MM.1S (cell line): ENCODE measurements around the gene AVP.

Experiments used
- DNase-seq: peaks from one replicate; pipeline ENCODE4 v3.0.0-alpha.2; 2015
- H2AFZ ChIP-seq: fragments of 300-600 bp; sonication (generic); 2 replicates; pipeline ENCODE4 v1.6.0; 2016; ENCODE audit warnings: antibody characterized with exemption, low read length
- H3F3A ChIP-seq: fragments of 300-600 bp; sonication (generic); 2 replicates; pipeline ENCODE4 v1.6.1; 2016; ENCODE audit warnings: mild to moderate bottlenecking, antibody characterized with exemption, low read length, moderate library complexity, mixed read lengths; ENCODE audit not compliant: insufficient read depth
- H3K27ac ChIP-seq: fragments of 300-600 bp; sonication (generic); 2 replicates; pipeline ENCODE4 v1.5.1; 2016; ENCODE audit warnings: mild to moderate bottlenecking, low read length
- H3K27me3 ChIP-seq: fragments of 300-600 bp; sonication (generic); replicated peaks from 2 replicates; pipeline ENCODE4 v1.6.0; 2016; ENCODE audit warnings: low read length; ENCODE audit not compliant: insufficient read depth
- H3K36me3 ChIP-seq: fragments of 300-600 bp; sonication (generic); replicated peaks from 2 replicates; pipeline ENCODE4 v1.6.1; 2016; ENCODE audit warnings: mild to moderate bottlenecking, low read length, mixed read lengths; ENCODE audit not compliant: insufficient read depth
- H3K4me1 ChIP-seq: fragments of 300-600 bp; sonication (generic); 2 replicates; pipeline ENCODE4 v1.6.1; 2016; ENCODE audit warnings: low read length, mixed read lengths
- H3K4me2 ChIP-seq: fragments of 300-600 bp; sonication (generic); 2 replicates; pipeline ENCODE4 v1.6.0; 2016; ENCODE audit warnings: low read depth, low read length
- H3K4me3 ChIP-seq: fragments of 300-600 bp; sonication (generic); 2 replicates; pipeline ENCODE4 v1.5.1; 2016; ENCODE audit warnings: low read length, mixed read lengths
- H3K79me2 ChIP-seq: fragments of 300-600 bp; sonication (generic); 2 replicates; pipeline ENCODE4 v1.6.1; 2016; ENCODE audit warnings: mixed run types, low read length, mixed read lengths
- H3K9ac ChIP-seq: fragments of 300-600 bp; sonication (generic); 2 replicates; pipeline ENCODE4 v1.6.1; 2016; ENCODE audit warnings: low read length, mixed read lengths
- H3K9me2 ChIP-seq: fragments of 300-600 bp; sonication (generic); replicated peaks from 2 replicates; pipeline ENCODE4 v1.6.1; 2016; ENCODE audit warnings: mild to moderate bottlenecking, low read length, mixed read lengths; ENCODE audit not compliant: insufficient read depth
- H3K9me3 ChIP-seq: fragments of 300-600 bp; sonication (generic); replicated peaks from 2 replicates; pipeline ENCODE4 v1.6.1; 2016; ENCODE audit warnings: mild to moderate bottlenecking, low read length, mixed read lengths; ENCODE audit not compliant: insufficient read depth
- H4K20me1 ChIP-seq: fragments of 300-600 bp; sonication (generic); 2 replicates; pipeline ENCODE4 v1.6.1; 2016; ENCODE audit warnings: mild to moderate bottlenecking, low read length, moderate library complexity, mixed read lengths; ENCODE audit not compliant: insufficient read depth
- CTCF ChIP-seq: fragments of 300-600 bp; sonication (generic); IDR thresholded peaks from 2 replicates; pipeline ENCODE4 v1.5.1; 2016; ENCODE audit warnings: antibody characterized with exemption, low read length, mixed read lengths
- EZH2 ChIP-seq: fragments of 300-600 bp; sonication (generic); optimal IDR thresholded peaks from 2 replicates; pipeline ENCODE3; 2017; ENCODE audit warnings: low read depth, mild to moderate bottlenecking, antibody characterized with exemption, low read length, mixed read lengths
- EZH2phosphoT487 ChIP-seq: fragments of 300-600 bp; sonication (generic); IDR thresholded peaks from 2 replicates; pipeline ENCODE4 v1.6.1; 2018; ENCODE audit warnings: antibody characterized with exemption, low read length

AVP gene

GRCh38 chr20:3130051-3130600 is 45.6 kb upstream of the AVP start:
- TF ChIP-seq EZH2phosphoT487: no peak
- no peak for TF ChIP-seq CTCF
- no peak for TF ChIP-seq EZH2
- Histone ChIP-seq H3F3A (no peaks in the 10 kb centered on the region), H3K79me2 (0 out of 2 replicates have a peak, but pooled peaks cover 5% of the 10 kb centered on the region), H2AFZ (no peak overlapping the region), H3K9ac (no peak overlapping the region), H3K36me3 (no peaks in the 10 kb centered on the region), H3K9me3 (no peaks in the 10 kb centered on the region), H3K4me2 (no peak overlapping the region), H3K27me3 (no peaks in the 10 kb centered on the region), H3K4me1 (no peaks in the 10 kb centered on the region), H3K27ac (no peak overlapping the region), H4K20me1 (no peaks in the 10 kb centered on the region), H3K4me3 (no peak overlapping the region), H3K9me2 (no peaks in the 10 kb centered on the region)
- DNase-seq: no peak

- Histone ChIP-seq H3K79me2 (0 out of 2 replicates have a peak, but pooled peaks cover 5% of the 10 kb centered on the region), H3K27ac (no peak overlapping the region), H3K4me3 (no peak overlapping the region), H4K20me1 (no peaks in the 10 kb centered on the region), H3F3A (no peaks in the 10 kb centered on the region), H3K4me1 (no peaks in the 10 kb centered on the region), H3K9me2 (no peaks in the 10 kb centered on the region), H3K27me3 (no peaks in the 10 kb centered on the region), H3K36me3 (no peaks in the 10 kb centered on the region), H2AFZ (no peak overlapping the region), H3K4me2 (no peak overlapping the region), H3K9me3 (no peaks in the 10 kb centered on the region), H3K9ac (no peak overlapping the region)
- TF ChIP-seq CTCF: no peak
- no peak for TF ChIP-seq EZH2phosphoT487
- no peak for TF ChIP-seq EZH2
- no peak for DNase-seq
Observed at GRCh38 chr20:3129094-3129493, 44.6 kb upstream of the AVP start.

- no peaks in the 10 kb centered on the region for H3F3A ChIP-seq
- DNase-seq: no peak
- no peak overlapping the region for H3K9ac ChIP-seq
- no peaks in the 10 kb centered on the region for H3K27me3 ChIP-seq
- H3K36me3 ChIP-seq: no peaks in the 10 kb centered on the region
- no peak overlapping the region for H2AFZ ChIP-seq
- H3K4me2 ChIP-seq: no peak overlapping the region
- H3K27ac ChIP-seq: no peak overlapping the region
- H3K9me2 ChIP-seq: no peaks in the 10 kb centered on the region
- no peaks in the 10 kb centered on the region for H3K4me1 ChIP-seq
- no peak overlapping the region for H3K4me3 ChIP-seq
- TF ChIP-seq EZH2phosphoT487 (no peak), CTCF (no peak), EZH2 (no peak)
- H4K20me1 ChIP-seq: no peaks in the 10 kb centered on the region
- no peaks in the 10 kb centered on the region for H3K9me3 ChIP-seq
- H3K79me2 ChIP-seq: 0 out of 2 replicates have a peak, but pooled peaks cover 5% of the 10 kb centered on the region
Observed at GRCh38 chr20:3128275-3128984, 43.9 kb upstream of the AVP start.
